Esophagus muscularis mucosa (tissue), 3 donors: ENCODE data around the gene MBD3L4.
"Not testable (repeated sequence)": the region's sequence is repeated elsewhere in the genome, so short reads cannot be mapped to it uniquely, and the experiment has no call there.

Experiments
- CTCF ChIP-seq, 3 experiments: fragments of 200-600 bp in 2 of 3; fragments of 450-650 bp in 1 of 3; sonication (generic) in 2 of 3; IDR thresholded peaks; one replicate each; pipeline ENCODE4 v1.5.1; 2017 to 2019; ENCODE audit warnings: antibody characterized with exemption in 3 of 3, mild to moderate bottlenecking in 2 of 3, moderate library complexity in 1 of 3
- POLR2A ChIP-seq: fragments of 450-650 bp; IDR thresholded peaks from one replicate; pipeline ENCODE4 v1.6.1; 2017; ENCODE audit warnings: antibody characterized with exemption, moderate library complexity, mild to moderate bottlenecking, low read depth
- POLR2AphosphoS5 ChIP-seq, 2 donors: sonication (generic); formaldehyde crosslinking; IDR thresholded peaks; one replicate each; pipeline ENCODE4 v1.6.1; 2017; ENCODE audit warnings: antibody characterized with exemption in 2 of 2

GRCh38 chr19:7056371-7056770, 16.4 kb upstream of the MBD3L4 start:
- not testable (repeated sequence) for TF ChIP-seq CTCF (IDR thresholded peaks at IDR 0.05); POLR2AphosphoS5 (IDR thresholded peaks at IDR 0.05); POLR2A
